Measurements from ENCODE around the gene DECR2.
"Not testable (repeated sequence)": the region's sequence is repeated elsewhere in the genome, so short reads cannot be mapped to it uniquely, and the experiment has no call there.

The DECR2 gene, protein sequence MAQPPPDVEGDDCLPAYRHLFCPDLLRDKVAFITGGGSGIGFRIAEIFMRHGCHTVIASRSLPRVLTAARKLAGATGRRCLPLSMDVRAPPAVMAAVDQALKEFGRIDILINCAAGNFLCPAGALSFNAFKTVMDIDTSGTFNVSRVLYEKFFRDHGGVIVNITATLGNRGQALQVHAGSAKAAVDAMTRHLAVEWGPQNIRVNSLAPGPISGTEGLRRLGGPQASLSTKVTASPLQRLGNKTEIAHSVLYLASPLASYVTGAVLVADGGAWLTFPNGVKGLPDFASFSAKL

GRCh38 chr16:401468-402348, at the start of gene DECR2:
Gene DECR2, plus strand, starts transcription at chr16:401885. Its CDS starts 79 bp downstream, at chr16:401964.
- peak; percentile 95 to 98 for DNase-seq (ENCODE audit: low read depth in 2 of 2)

- peak; percentile 100 for DNase-seq (ENCODE audit: low read depth in 2 of 2)
Observed at GRCh38 chr16:352547-353403, 48.9 kb upstream of the DECR2 start, which contains the start of gene AXIN1. Gene AXIN1, minus strand, starts transcription at chr16:352723. Its CDS starts 5,698 bp downstream, at chr16:347025.

DNA sequence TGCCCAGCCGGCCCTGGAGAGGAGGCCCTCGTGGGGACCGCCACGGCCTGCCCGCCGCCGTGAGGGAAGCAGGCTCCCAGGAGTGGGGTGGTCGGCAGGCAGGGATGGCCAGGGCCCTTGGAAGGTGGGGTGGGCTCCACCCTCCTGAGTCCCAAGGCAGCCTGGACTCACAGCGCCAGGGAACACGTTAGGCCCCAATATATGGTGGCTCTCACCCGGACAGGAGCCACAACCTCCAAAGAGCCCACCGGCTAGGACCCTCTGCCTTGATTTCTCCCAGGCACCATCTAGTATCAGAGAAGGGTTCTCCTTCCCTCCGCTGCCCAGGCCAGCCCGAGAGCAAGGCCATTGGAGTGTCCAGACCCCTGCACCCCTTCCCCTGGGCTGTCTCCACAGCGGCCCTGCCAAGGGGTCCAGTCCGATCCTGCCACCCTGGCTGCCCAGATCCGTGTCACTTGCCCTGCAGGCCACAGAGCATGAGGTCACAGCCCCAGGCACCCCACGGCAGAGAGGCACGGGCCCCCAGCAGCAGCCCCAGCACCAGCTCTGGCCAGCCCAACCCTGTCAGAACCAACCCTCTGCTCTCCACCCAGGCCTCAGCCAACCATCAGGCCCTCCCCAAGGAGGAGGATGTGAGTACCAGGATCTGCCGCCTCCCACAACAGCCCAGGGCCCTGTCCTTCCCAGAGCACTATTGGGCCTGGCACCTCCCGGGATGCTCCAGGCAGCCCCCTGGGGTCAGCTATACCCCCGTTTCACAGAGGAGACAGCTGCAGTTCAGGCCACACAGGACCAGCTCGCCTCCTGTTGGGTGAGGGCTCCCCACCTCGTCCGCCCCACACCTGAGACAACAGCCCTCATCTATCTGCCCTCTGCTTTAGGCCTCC, 48.0 kb upstream of the DECR2 start:
- no peak for DNase-seq (ENCODE audit: low read depth in 2 of 2)

GRCh38 chr16:354291-354881, 47.3 kb upstream of the DECR2 start:
- DNase-seq (ENCODE audit: low read depth in 2 of 2) = no peak

- no peak for DNase-seq (ENCODE audit: low read depth in 2 of 2)
Observed at GRCh38 chr16:354971-355461, 46.7 kb upstream of the DECR2 start.

DNA sequence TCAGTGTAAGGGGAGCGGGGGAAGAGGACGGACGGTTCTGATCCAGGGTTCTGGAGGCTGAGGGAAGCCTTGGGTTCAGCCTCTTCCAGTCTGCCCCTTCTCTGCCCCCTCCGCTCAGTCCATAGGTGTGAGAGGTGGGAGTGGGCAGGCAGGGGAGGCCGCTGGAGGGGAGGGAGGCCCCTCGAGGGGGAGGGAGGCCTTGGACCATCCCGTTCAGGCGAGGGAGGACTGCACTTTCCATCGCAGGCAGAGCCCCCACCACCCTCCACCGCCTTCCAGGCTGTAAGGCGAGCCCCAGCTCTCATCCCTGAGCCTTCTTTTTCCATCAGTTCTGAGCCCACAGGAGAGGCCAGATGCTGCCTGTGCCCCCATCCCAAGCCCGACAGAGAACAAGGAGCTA, 44.9 kb upstream of the DECR2 start:
- DNase-seq (ENCODE audit: low read depth in 2 of 2) = no peak

- no peak for DNase-seq (ENCODE audit: low read depth in 2 of 2)
Observed at GRCh38 chr16:359067-359763, 42.5 kb upstream of the DECR2 start.

GRCh38 chr16:359871-360697, 41.6 kb upstream of the DECR2 start:
- DNase-seq (ENCODE audit: low read depth in 2 of 2) = no peak

DNA sequence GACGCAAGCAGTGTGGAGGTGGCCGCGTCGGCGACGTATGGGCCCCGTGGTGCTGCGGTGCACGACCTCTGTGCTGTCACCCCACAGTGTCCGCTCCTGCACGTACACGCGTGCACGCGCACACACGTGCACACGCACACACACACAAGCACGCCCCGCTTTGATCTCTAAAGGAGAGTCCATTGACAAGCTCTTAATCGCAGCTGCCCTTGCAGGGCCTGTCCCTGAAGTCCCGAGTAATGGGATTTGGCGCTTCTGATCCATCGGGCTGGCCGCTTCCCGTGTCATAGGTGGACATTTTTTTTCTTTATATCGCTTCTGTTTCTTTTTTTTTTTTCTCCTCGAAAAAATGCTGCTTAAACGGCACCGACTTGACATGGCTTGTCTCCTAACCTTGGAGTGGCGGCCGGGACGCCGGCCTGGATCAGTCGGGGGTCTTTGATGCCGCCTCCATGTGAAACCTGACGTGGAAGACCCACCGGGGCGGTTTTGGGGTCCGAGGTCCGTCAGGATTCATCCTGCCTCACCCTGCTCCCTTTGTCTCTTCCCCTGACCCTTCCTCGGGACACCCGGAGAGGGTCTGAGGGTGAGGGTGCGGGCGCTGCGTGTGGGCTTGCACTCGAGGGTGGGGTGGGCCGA, 40.9 kb upstream of the DECR2 start:
- no peak for DNase-seq (ENCODE audit: low read depth in 2 of 2)

- DNase-seq (ENCODE audit: low read depth in 2 of 2) = no peak
Observed at GRCh38 chr16:361341-361871, 40.3 kb upstream of the DECR2 start.

DNA sequence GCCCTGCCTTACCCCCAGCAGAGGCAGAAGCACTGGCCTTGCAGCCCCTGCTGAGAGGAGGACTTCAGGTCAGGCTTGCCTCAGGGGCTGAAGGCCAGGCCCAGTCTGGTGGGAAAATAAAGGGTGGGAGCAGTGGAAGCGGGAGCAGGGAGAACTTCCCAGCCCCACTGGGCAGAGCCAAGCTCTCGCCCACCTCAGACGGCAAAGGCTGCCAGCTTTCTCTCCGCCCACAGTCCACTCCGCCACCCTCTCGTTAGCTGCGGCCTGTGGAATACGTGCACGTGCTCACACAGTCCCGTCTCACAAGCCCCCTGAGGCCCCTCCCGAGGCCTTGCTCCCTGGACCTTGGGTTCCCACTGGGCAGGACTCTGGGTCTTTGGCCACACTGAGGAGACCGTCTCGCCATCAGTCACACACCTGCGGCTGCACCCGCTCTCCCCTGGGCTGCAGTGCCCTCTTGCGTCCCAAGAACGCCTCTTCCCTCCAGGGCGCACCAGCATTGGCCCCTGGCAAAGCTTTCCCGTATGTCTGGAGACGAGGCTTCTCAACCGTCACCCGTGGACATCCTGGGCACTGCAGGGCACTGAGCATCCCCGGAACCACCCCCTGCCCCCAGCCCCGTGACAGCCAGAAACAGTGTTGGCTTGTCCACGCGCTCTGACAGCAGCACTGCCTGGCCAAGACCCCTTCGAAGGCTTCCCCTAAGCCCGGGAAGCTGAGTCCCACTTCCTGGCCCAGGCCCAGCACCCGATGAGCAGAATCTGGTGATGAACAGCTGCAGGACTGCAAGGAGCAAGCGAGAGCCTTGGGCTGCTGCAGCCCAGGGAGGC, 39.6 kb upstream of the DECR2 start:
- DNase-seq (ENCODE audit: low read depth in 2 of 2) = peak; percentile 52 to 59

DNA sequence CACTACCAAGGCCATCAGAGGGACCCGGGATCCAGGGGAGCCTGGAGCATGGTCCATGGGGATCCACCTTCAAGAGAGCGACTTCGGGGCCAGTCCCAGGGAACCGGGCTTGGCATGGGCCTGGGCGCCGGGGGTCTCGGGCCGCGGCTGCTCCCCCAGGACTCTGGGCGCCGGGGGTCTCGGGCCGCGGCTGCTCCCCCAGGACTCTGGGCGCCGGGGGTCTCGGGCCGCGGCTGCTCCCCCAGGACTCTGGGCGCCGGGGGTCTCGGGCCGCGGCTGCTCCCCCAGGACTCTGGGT, 39.0 kb upstream of the DECR2 start:
- not testable (repeated sequence) for DNase-seq (ENCODE audit: low read depth in 2 of 2)

GRCh38 chr16:363110-363765, 38.4 kb upstream of the DECR2 start:
- no peak for DNase-seq (ENCODE audit: low read depth in 2 of 2)

- DNase-seq (ENCODE audit: low read depth in 2 of 2) = no peak
Observed at GRCh38 chr16:363766-364490, 37.8 kb upstream of the DECR2 start.

DNA sequence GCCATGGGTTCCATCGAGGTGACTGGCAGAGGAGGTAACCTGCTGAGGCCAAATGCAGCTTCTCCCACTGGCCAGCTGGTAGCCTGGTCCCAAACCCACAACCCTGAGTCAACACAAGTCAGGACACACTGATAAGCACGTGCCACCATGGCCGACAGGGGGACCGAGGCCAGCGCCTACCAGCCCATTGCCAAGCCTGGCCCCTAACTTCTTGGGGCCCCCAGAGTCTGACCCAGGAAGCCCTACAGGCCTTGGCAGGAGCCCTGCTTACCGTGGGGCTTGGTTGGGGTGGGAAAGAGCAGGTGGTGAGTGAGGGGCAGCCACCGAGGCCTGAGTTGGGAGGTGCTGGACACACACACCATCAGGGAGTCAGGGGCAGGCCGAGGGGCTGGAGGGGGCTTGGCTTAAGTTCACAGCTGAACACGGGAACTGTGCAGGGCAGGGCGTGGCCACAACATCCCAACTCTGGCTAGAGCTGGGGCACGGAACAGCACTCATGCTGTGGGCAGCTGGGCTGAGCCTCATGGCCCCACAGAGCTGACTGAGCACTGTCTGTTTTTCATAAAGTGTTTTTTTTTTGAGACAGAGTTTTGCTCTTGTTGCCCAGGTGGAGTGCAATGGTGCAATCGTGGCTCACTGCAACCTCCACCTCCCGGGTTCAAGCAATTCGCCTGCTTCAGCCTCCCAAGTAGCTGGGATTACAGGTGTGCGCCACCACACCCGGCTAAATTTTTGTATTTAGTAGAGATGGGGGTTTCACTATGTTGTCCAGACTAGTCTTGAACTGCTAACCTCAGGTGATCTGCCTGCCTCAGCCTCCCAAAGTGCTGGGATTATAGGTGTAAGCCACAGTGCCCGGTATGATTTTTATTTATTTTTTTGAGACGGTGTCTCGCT, 36.8 kb upstream of the DECR2 start:
- no peak for DNase-seq (ENCODE audit: low read depth in 2 of 2)
